ENCODE results near the gene KIF25.

- no peak for TF ChIP-seq CTCF (IDR thresholded peaks at IDR 0.05)
- TF ChIP-seq POLR2A (IDR thresholded peaks at IDR 0.05; ENCODE audit: low read length), result no peak
Measured at GRCh38 chr6:168011291-168011690, 13.8 kb downstream of the KIF25 start.

All from A549 (cell line).